ENCODE results near the gene SPARCL1. TPM values are rescaled to one million over a fixed set of nuclear protein-coding genes. Genes with fewer than 3 reads are reported as not detected.

Gene SPARCL1
- total and polyA plus RNA-seq, 10 of the 15 experiments (the other 5 are each of a cell fraction or from before 2014, with no cell fraction given): 0.10 to 1.1 TPM; not detected in 8

- Histone ChIP-seq H3K27me3 (replicated peaks in 1 of 2; ENCODE audit: control insufficient read depth in 2 of 2, insufficient read depth in 2 of 2, low read length in 1 of 2) (no peaks in the 10 kb centered on the region), H3K4me3 (no peak overlapping the region), H3K79me2 (ENCODE audit: control insufficient read depth, insufficient read depth, low read length) (no peaks in the 10 kb centered on the region), H4K20me1 (ENCODE audit: control insufficient read depth, insufficient read depth) (no peaks in the 10 kb centered on the region), H3K27ac (ENCODE audit: control insufficient read depth, insufficient read depth) (no peak overlapping the region), H3K36me3 (ENCODE audit: control insufficient read depth in 2 of 2, insufficient read depth in 2 of 2, low read length in 1 of 2) (no peaks in the 10 kb centered on the region), H3K9ac (ENCODE audit: control insufficient read depth, insufficient read depth, low read length) (no peak overlapping the region), H2AFZ (ENCODE audit: control insufficient read depth, low read depth, low read length) (no peak overlapping the region), H3K4me2 (ENCODE audit: control insufficient read depth, insufficient read depth) (no peak overlapping the region), H3K9me3 (replicated peaks; ENCODE audit: control insufficient read depth, insufficient read depth, low read length) (no peaks in the 10 kb centered on the region), H3K4me1 (ENCODE audit: control insufficient read depth, insufficient read depth, low read length) (no peaks in the 10 kb centered on the region)
- DNase-seq (ENCODE audit: low read depth, low spot score): no peak
- CTCF ChIA-PET: no interaction called here
- POLR2A ChIA-PET: no interaction called here
- no peak for FAIRE-seq
- in situ Hi-C loops (cut with MboI) (no loop called here), intact Hi-C loops (cut with micrococcal nuclease; ENCODE audit: unreplicated experiment) (no loop called here)
- no TSS peak for BruUV-seq (replicated peaks)
- TF ChIP-seq SIX5 (IDR thresholded peaks at IDR 0.05; ENCODE audit: low read depth, low read length, severe bottlenecking) (no peak), SREBF2 (IDR thresholded peaks at IDR 0.05; ENCODE audit: low read length) (no peak), ASH2L (IDR thresholded peaks at IDR 0.05; ENCODE audit: borderline replicate concordance, low read depth) (no peak), RAD21 (IDR thresholded peaks at IDR 0.05; ENCODE audit: insufficient read depth, low read depth, low read length) (no peak), CHD4 (IDR thresholded peaks at IDR 0.05) (no peak), RAD51 (IDR thresholded peaks at IDR 0.05) (no peak), ZSCAN29 (IDR thresholded peaks at IDR 0.05) (no peak), TBL1XR1 (IDR thresholded peaks at IDR 0.05; ENCODE audit: low read depth, low read length) (no peak), RBBP5 (conservative IDR thresholded peaks at IDR 0.05) (no peak), SMAD1 (IDR thresholded peaks at IDR 0.05; ENCODE audit: low read depth, partially characterized antibody) (no peak), ZNF622 (IDR thresholded peaks at IDR 0.05) (no peak), NBN (IDR thresholded peaks at IDR 0.05) (no peak)
- WGBS (ENCODE audit: insufficient coverage, insufficient replicate concordance, low lambda C conversion rate, missing lambda C conversion rate): 42% methylated on average over 6 of the region's 6 CpGs
- no peak for ATAC-seq
- RAD21 ChIA-PET (ENCODE audit: unreplicated experiment): no interaction called here
- SMC1A ChIA-PET (ENCODE audit: uncharacterized antibody, unreplicated experiment): no interaction called here
Measured at GRCh38 chr4:87541956-87542709, 13.0 kb upstream of the SPARCL1 start.

Measured in GM12878 (cell line).